OCI-LY7 (cell line): ENCODE results near the gene SLC1A6. TPM values are rescaled to one million over a fixed set of nuclear protein-coding genes. Genes with fewer than 3 reads are reported as not detected.

ENCODE experiments used
- BruUV-seq: library from RNA; stranded (reverse); fragments of 400-500 nt; replicated peaks from 2 replicates; lab custom pipeline; 2021; lab: Mats Ljungman, UMichigan
- CTCF ChIA-PET: fragments of 300-600 bp; sonication (Branson Sonifier 250); formaldehyde crosslinking; loops from one replicate; lab custom pipeline; 2022; ENCODE audit warnings: antibody characterized with exemption; ENCODE audit not compliant: unreplicated experiment; lab: Charles Lee
- POLR2A ChIA-PET: fragments of 300-600 bp; sonication (Branson Sonifier 250); formaldehyde crosslinking; loops from one replicate; lab custom pipeline; 2022; ENCODE audit warnings: antibody characterized with exemption; lab: Charles Lee
- DNase-seq: peaks from one replicate; pipeline ENCODE4 v3.0.0-alpha.2; 2015; ENCODE audit warnings: low spot score
- H2AFZ ChIP-seq: fragments of 200-600 bp; sonication (generic), shearing (Covaris generic); 2 replicates; pipeline ENCODE4 v1.6.1; 2014; ENCODE audit warnings: mild to moderate bottlenecking, antibody characterized with exemption, low read length, moderate library complexity
- H3K27ac ChIP-seq: fragments of 200-600 bp; sonication (generic); 2 replicates; pipeline ENCODE4 v1.5.1; 2014; ENCODE audit warnings: mixed run types, low read depth, mild to moderate bottlenecking, moderate library complexity, low read length, inconsistent platforms; ENCODE audit not compliant: poor library complexity, severe bottlenecking
- H3K36me3 ChIP-seq: fragments of 200-600 bp; sonication (generic); 2 replicates; pipeline ENCODE4 v1.6.1; 2014; ENCODE audit warnings: mild to moderate bottlenecking, antibody characterized with exemption, low read length, moderate library complexity, mixed read lengths; ENCODE audit not compliant: insufficient read depth
- H3K4me1 ChIP-seq: fragments of 200-600 bp; sonication (generic); 2 replicates; pipeline ENCODE4 v1.5.1; 2014; ENCODE audit warnings: mild to moderate bottlenecking, low read length; ENCODE audit not compliant: insufficient read depth, poor library complexity, severe bottlenecking
- H3K4me2 ChIP-seq: fragments of 200-600 bp; sonication (generic); 2 replicates; pipeline ENCODE4 v1.6.1; 2014; ENCODE audit warnings: mild to moderate bottlenecking, low read length
- H3K4me3 ChIP-seq: fragments of 200-600 bp; sonication (generic); 2 replicates; pipeline ENCODE4 v1.5.1; 2014; ENCODE audit warnings: mild to moderate bottlenecking, low read depth, low read length; ENCODE audit not compliant: poor library complexity, severe bottlenecking
- H3K79me2 ChIP-seq: fragments of 200-600 bp; sonication (generic); 2 replicates; pipeline ENCODE4 v1.6.1; 2016; ENCODE audit warnings: low read depth, mild to moderate bottlenecking, low read length, moderate library complexity, mixed read lengths; ENCODE audit not compliant: insufficient read depth
- H3K9me2 ChIP-seq: fragments of 200-600 bp; sonication (generic); 2 replicates; pipeline ENCODE4 v1.6.1; 2016; ENCODE audit warnings: mild to moderate bottlenecking, low read length, mixed read lengths; ENCODE audit not compliant: insufficient read depth
- H3K9me3 ChIP-seq: fragments of 200-600 bp; sonication (generic); 2 replicates; pipeline ENCODE4 v1.6.1; 2014; ENCODE audit warnings: mild to moderate bottlenecking, mixed run types, low read length, mixed read lengths
- H4K20me1 ChIP-seq: fragments of 200-600 bp; sonication (generic); 2 replicates; pipeline ENCODE4 v1.6.1; 2014; ENCODE audit warnings: mild to moderate bottlenecking, antibody characterized with exemption, low read length, moderate library complexity, mixed read lengths; ENCODE audit not compliant: insufficient read depth
- EZH2phosphoT487 ChIP-seq: fragments of 200-600 bp; sonication (generic); IDR thresholded peaks from 2 replicates; pipeline ENCODE4 v1.6.1; 2018; ENCODE audit warnings: low read depth, borderline replicate concordance, mild to moderate bottlenecking, mixed run types, antibody characterized with exemption, low read length, moderate library complexity, mixed read lengths
- intact Hi-C: fragments of 100-400 bp; cut with micrococcal nuclease; formaldehyde crosslinking; loops from one replicate; pipeline ENCODE4 v1.10.0; 2022; ENCODE audit not compliant: unreplicated experiment
- total RNA-seq, 2 experiments: library from RNA; depleted of rRNA in 1 of 2; stranded (reverse); fragments of >200 nt in 1 of 2; shearing (Covaris generic) in 1 of 2; gene quantifications; 2 replicates each; pipeline ENCODE4 v1.2.3, GENCODE V29; 2014 to 2022
- TF ChIP-seq, protein P1 (sequence below): fragments of 200-600 bp; sonication (generic); conservative IDR thresholded peaks from 2 replicates; pipeline ENCODE4 v1.5.1; 2014; ENCODE audit warnings: mild to moderate bottlenecking, antibody characterized with exemption, low read length, moderate library complexity, mixed read lengths

SLC1A6 gene
- total RNA-seq, 2 experiments from 2014 or later = not detected

DNA sequence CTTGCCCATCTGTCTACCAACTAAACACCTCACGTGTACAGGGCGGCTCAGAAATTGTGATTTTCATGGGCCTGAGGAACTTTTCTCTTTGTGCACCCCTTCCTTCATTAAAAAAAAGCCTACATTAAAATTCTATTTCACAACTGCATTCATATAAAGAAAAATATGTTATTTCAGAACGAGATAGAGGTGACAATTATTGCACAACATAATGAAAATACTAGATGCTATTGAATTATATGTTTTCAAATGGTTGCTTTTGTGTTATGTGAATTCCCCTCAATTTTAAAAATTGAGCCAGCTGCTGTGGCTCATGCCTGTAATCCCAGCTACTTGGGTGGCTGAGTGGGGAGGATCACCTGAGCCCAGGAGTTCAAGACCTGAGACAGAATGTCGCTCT is 5.2 kb downstream of the SLC1A6 start:
- Histone ChIP-seq H2AFZ (no peak overlapping the region), H3K9me2 (no peaks in the 10 kb centered on the region), H3K4me1 (no peaks in the 10 kb centered on the region), H3K36me3 (no peaks in the 10 kb centered on the region), H3K4me2 (no peak overlapping the region), H3K9me3 (no peaks in the 10 kb centered on the region), H3K4me3 (no peak overlapping the region), H3K79me2 (no peaks in the 10 kb centered on the region), H3K27ac (no peak overlapping the region), H4K20me1 (no peaks in the 10 kb centered on the region)
- POLR2A ChIA-PET = no interaction called here
- DNase-seq = no peak
- TF ChIP-seq, protein P1, sequence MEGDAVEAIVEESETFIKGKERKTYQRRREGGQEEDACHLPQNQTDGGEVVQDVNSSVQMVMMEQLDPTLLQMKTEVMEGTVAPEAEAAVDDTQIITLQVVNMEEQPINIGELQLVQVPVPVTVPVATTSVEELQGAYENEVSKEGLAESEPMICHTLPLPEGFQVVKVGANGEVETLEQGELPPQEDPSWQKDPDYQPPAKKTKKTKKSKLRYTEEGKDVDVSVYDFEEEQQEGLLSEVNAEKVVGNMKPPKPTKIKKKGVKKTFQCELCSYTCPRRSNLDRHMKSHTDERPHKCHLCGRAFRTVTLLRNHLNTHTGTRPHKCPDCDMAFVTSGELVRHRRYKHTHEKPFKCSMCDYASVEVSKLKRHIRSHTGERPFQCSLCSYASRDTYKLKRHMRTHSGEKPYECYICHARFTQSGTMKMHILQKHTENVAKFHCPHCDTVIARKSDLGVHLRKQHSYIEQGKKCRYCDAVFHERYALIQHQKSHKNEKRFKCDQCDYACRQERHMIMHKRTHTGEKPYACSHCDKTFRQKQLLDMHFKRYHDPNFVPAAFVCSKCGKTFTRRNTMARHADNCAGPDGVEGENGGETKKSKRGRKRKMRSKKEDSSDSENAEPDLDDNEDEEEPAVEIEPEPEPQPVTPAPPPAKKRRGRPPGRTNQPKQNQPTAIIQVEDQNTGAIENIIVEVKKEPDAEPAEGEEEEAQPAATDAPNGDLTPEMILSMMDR = no peak
- TF ChIP-seq EZH2phosphoT487 = no peak
- CTCF ChIA-PET = no interaction called here
- intact Hi-C loops = no loop called here
- BruUV-seq = no TSS peak

DNA sequence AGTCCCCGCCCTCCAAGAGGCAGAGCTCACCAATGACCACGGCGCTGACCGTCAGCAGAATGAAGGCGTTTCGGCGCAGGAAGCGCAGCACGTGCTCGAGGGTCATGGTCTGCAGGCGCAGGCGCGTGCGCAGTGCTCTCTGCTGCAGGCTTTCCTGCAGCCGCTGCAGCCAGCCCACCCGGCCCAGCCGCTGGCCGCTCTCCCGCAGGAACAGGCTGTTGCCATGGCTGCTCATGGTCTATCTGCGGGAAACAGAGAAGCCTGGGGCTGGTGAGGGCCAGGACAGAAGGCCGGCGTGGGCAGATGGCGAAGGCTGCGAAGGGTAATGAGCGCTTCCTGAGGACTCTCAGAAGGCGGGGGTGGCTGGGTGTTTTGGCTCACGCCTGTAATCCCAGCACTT is 7.0 kb downstream of the SLC1A6 start:
- no TSS peak for BruUV-seq
- Histone ChIP-seq H4K20me1 (no peaks in the 10 kb centered on the region), H2AFZ (no peak overlapping the region), H3K79me2 (no peaks in the 10 kb centered on the region), H3K4me1 (no peaks in the 10 kb centered on the region), H3K27ac (no peak overlapping the region), H3K36me3 (no peaks in the 10 kb centered on the region), H3K9me3 (no peaks in the 10 kb centered on the region), H3K9me2 (no peaks in the 10 kb centered on the region), H3K4me2 (no peak overlapping the region), H3K4me3 (no peak overlapping the region)
- intact Hi-C loops = no loop called here
- TF ChIP-seq, protein P1 = no peak
- TF ChIP-seq EZH2phosphoT487 = no peak
- ChIA-PET CTCF (no interaction called here), POLR2A (no interaction called here)
- no peak for DNase-seq

DNA sequence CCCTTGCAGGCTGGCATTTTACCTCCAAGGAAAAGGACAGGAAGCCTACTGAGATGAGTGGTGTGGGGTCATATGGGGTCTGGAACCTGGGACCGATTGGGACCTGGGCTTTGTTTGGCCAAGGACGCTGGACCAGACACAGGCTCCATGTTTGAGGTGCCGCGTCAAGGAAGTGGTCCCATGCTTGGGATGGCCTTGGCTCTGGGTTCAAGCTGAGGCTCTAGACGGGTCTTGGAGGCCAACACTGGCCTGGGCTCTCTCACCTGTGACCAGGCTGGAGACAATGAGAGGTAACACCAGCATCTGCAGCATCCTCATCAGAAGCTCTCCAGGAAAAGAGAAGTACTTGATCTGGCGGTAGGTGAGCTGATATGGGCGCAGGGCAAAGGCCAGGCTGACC is 8.2 kb downstream of the SLC1A6 start:
- ChIA-PET POLR2A (no interaction called here), CTCF (no interaction called here)
- TF ChIP-seq, protein P1 = no peak
- no peak for TF ChIP-seq EZH2phosphoT487
- BruUV-seq = no TSS peak
- Histone ChIP-seq H3K4me2 (no peak overlapping the region), H3K27ac (no peak overlapping the region), H3K36me3 (no peaks in the 10 kb centered on the region), H3K9me2 (no peaks in the 10 kb centered on the region), H3K79me2 (no peaks in the 10 kb centered on the region), H4K20me1 (no peaks in the 10 kb centered on the region), H3K4me3 (no peak overlapping the region), H3K4me1 (no peaks in the 10 kb centered on the region), H2AFZ (no peak overlapping the region), H3K9me3 (no peaks in the 10 kb centered on the region)
- intact Hi-C loops = no loop called here
- DNase-seq = no peak
